ENCODE measurements around the gene TICRR.
"Not testable (repeated sequence)": the region's sequence is repeated elsewhere in the genome, so short reads cannot be mapped to it uniquely, and the experiment has no call there.

Gene TICRR

GRCh38 chr15:89566181-89566580 is 9.1 kb upstream of the TICRR start:
- DNase-seq, result no peak

DNA sequence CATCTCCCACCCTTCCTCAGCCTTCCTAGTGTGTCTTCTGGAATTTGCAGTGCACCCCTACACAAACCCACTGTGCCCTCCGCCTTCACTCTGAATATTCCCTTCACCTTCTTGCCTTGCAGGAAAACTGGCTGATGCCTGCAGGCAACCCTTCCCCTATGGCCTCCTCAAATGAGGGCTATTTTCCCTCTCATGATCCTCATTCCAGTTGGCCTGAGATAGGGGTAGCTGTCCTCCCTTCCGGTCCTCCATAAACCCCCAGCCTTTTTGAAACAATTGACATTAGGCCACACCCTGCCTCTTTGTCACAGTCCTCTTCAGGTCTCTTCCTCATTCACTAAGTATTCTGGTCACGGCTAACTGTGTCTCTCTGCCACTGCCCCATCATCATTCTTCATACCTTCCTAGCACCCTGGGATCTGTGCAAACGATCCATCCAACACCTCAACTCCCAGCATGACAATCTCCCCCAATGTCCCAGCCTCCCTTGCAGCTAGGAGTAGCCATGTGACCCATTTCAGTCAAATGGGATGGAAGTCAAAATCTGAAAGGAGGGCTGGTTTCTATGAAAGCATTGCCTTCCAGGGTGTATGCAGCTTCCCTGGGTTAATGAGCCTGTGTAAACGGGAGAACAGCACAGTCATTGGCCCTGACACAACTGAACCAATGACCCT is 8.5 kb upstream of the TICRR start:
- no peak for DNase-seq

GRCh38 chr15:89569090-89569745 is 6.1 kb upstream of the TICRR start:
- DNase-seq, result no peak

GRCh38 chr15:89575656-89576416 is 567 bp downstream of the TICRR start:
- no peak for DNase-seq

DNA sequence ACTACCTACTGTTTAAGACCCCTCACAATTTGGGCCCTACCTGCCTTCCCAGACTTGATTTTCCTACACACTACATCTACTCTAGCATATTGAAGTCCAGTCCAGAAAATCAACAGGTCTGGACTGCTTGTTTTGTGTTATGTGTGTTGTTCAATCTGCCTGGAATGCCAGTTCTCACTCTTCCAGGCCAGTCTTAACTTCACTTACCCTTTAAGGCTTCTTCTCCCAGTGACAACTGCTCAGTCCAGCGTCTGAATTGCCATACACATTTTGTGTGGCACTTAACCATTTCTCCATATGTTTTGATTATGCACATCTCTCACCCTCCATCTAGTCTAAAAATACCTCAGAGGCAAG is 1.1 kb downstream of the TICRR start:
- no peak for DNase-seq

GRCh38 chr15:89577776-89578115 is 2.5 kb downstream of the TICRR start:
- no peak for DNase-seq

GRCh38 chr15:89578146-89578545 is 2.9 kb downstream of the TICRR start:
- no peak for DNase-seq

DNA sequence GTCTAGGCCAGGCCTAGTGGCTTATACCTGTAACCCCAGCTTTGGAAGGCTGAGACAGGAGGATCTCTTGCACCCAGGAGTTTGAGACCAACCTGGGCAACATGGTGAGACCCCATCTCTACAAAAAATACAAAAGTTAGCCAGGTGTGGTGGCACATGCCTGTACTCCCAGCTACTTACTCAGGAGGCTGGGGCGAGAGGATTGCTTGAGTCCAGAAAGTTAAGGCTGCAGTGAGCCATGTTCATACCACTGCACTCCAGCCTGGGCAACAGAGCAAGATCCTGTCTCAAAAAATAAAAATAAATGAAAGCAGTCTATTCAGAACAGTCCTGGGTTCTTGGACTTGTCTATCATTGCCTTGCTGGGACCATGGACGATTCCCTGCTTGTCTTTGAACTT is 5.5 kb downstream of the TICRR start:
- DNase-seq, result not testable (repeated sequence)

- no peak for DNase-seq
Observed at GRCh38 chr15:89586651-89587050, 11.4 kb downstream of the TICRR start.

DNA sequence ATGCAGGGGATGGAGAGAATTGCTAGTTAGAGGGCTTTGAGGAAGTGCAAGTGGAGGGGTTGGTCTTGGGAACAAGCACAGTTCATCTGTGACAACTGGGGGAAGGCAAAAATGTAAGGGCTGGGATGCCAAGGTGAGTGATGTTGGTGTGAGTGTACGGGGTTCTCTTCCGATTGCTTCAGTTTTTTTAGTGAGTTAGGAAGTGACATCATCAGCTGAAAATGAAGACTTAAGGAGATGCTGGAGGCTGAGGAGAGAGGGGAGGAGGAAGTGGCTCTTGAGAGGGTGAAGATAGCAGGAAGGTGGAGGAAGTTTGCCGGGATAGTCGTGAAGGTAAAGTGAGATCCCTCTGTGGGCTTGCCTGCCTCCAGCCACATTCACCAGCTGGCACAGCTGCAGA is 12.7 kb downstream of the TICRR start:
- DNase-seq, result no peak

DNA sequence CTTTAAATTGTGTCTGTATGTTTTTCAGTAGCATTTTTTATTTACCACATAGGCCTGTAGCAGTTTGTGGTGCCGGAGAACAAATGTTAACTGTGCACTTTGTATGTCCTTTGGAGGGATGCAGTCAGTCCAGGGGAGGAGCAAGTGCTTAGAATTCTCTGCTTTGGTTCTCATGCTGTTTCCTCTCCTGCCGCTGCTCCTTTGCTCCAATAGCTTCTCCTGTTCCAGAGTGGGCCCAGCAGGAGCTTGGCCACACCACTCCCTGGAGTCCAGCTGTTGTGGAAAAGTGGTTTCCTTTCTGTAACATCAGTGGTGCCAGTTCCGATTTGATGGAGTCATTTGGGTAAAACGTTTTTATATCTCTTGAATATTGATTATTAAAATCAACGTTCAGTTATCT is 16.6 kb downstream of the TICRR start:
- DNase-seq, result no peak

DNA sequence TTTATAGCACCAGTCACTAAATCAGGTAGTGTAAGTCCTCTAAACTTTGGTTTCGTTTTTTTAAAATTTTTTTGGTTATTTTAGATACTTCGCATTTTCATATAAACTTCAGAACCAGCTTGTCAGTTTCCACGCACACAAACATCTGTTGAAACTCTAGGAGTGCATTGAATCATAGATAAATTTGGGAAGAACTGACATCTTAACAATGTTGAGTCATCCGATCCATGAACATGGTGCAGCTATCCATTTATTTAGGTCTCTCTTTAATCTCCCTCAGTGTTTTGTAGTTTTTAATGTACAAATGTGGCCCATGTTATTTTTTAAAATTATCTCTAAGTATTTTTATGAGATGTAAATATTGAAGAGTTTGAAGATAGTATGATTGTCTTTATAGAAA is 17.7 kb downstream of the TICRR start:
- DNase-seq, result no peak

GRCh38 chr15:89599021-89599420 is 23.8 kb downstream of the TICRR start:
- no peak for DNase-seq

DNA sequence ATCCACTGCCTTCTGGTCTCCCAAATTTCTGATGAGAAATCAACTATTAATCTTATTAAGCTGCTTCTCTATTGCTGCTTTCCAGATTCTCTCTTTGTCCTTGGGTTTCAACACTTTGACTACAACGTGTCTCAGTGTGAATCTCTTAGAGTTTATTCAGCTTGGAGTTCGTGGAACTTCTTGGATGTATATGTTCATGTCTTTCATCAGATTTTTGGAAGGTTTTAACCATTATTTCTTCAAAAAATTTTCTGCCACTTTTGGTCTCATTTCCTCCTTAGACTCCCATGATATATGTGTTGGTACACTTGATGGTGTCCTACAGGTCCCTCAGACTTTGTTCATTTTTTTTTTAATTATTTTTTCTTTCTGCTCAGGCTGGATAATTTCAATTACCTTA is 36.0 kb downstream of the TICRR start:
- no peak for DNase-seq

DNA sequence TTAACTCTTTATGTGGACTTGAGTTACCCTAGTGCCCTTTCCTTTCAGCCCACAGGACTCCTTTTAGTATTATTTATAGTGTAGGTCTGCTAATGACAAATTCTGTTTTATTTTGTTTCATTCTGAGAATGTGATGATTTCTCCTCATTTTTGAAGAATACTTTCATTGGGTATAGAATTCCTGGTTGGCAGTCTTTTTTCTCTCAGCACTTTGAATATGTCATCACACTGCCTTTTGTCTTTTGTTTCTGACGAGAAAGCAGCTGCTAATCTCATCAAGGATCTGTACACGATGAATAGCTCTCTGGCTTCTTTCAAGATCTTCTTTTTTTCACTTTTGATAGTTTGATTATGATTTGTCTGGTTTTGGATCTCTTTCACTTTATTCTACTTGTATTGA is 37.8 kb downstream of the TICRR start:
- DNase-seq, result no peak

DNA sequence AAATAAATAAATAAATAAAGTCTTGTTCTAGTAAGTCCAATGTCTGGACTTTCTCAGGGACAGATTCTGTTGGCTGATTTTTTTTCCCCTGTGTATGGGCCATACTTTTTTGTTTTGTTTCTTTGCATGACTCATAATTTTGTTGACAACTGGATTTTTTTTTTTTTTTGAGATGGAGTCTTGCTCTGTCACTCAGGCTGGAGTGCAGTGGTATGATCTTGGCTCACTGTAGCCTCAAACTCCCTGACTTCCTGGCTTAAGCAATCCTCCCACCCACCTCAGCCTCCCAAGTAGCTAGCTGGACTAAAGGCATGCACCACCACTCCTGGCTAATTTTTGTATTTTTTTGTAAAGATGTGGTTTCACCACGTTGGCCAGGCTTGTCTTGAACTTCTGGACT is 38.9 kb downstream of the TICRR start:
- DNase-seq, result no peak

DNA sequence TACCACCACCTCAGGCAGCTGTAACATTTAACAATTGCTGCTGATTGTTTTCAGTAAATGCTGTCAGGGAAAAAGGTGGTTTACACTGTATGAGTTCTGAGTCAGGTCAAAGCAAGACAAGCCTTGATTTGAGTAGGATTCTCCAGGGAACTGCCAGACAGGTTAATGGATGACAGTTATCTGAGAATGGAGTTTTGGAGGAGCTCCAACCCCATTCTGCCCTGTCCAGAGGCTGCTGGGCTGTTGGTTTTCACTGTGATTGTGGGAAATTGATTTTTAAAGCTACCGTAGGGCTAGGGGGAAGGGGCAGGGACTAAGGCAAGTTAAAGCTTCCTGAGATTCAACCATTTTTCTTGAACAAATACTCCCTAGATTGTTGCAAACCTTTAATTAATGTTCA is 39.9 kb downstream of the TICRR start:
- no peak for DNase-seq

- DNase-seq, result no peak
Observed at GRCh38 chr15:89616228-89616627, 41.0 kb downstream of the TICRR start.

GRCh38 chr15:89621547-89621946 is 46.3 kb downstream of the TICRR start:
- DNase-seq, result no peak

GRCh38 chr15:89623165-89623564 is 47.9 kb downstream of the TICRR start:
- no peak for DNase-seq

- DNase-seq, result no peak
Observed at GRCh38 chr15:89625716-89626115, 50.4 kb downstream of the TICRR start.

GRCh38 chr15:89627256-89627970 is 52.1 kb downstream of the TICRR start:
- DNase-seq, result no peak

DNA sequence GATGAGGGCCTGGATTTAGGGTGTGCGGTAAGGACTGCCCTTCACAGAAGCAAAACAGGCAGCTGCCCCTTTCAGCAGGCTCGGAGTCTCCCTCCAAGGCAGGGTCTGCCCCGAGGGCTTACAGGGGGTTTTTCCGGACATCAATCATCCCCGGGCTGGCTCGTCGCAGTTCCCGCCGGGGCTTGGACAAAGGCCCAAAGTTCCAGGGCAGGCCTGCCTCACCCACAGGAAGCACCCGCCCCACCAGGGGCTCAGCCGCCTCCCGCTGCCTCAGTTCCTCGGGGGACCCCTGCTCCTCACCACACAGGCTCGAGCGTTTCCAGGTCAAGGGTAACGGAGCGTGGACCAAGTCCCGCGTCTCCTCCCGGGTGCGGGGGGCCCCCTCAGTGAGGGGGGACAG is 53.0 kb downstream of the TICRR start:
- DNase-seq, result no peak

All from right kidney (tissue), 1 donor.